ENCODE results near the gene PLEKHA8. TPM values are rescaled to one million over a fixed set of nuclear protein-coding genes. Genes with fewer than 3 reads are reported as not detected.

PLEKHA8 gene
- total RNA-seq, 2 donors from 2014 or later: 5.5 to 12.0 TPM

DNA sequence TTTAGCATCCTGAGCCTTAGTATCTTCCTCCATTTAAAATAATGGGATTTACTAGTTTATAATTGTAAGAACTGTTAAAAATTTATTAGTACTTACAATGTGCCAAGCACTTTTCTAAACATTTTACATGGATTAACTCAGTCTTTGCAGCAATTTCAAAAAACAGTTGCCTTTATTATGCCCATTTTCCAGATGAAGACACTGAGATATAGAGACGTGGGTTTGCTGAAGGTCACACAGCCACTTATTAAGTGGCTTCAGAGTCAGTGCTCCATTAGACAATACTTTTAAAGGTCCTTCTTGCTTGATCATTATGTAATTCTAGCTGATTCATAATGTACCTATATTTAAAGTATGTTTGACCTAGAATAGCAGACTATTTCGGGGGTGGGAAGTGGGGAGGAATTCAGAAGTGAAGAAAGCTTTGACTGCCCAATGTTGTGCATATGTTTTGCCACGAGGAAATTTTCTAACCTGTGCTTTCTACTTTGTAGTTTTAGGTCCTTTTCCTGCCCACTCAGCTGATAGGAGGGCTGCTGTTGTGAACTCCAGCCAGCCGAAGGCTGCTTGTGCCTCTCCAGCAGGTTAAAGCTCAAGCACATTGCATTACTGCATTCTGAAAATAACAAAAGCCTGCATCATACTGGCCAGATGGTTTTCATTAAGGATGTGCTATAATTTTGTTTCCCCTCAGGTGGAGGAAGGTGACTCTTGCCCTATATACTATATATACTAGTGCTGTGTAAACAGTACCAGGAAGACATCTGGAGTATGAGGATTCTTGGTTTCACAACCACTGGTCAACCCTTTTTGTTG lies 4.3 kb downstream of the PLEKHA8 start:
- DNase-seq (ENCODE audit: low spot score): no peak
- Histone ChIP-seq H3K9me3 (no peaks in the 10 kb centered on the region), H3K4me1 (replicated peaks) (no peaks in the 10 kb centered on the region), H3K4me3 (no peak overlapping the region), H3K27ac (no peak overlapping the region), H3K27me3 (replicated peaks; ENCODE audit: insufficient read depth) (no peaks in the 10 kb centered on the region), H3K36me3 (no peaks in the 10 kb centered on the region)
- 62% methylated on average over 4 of the region's 4 CpGs for WGBS
- TF ChIP-seq, protein P1, sequence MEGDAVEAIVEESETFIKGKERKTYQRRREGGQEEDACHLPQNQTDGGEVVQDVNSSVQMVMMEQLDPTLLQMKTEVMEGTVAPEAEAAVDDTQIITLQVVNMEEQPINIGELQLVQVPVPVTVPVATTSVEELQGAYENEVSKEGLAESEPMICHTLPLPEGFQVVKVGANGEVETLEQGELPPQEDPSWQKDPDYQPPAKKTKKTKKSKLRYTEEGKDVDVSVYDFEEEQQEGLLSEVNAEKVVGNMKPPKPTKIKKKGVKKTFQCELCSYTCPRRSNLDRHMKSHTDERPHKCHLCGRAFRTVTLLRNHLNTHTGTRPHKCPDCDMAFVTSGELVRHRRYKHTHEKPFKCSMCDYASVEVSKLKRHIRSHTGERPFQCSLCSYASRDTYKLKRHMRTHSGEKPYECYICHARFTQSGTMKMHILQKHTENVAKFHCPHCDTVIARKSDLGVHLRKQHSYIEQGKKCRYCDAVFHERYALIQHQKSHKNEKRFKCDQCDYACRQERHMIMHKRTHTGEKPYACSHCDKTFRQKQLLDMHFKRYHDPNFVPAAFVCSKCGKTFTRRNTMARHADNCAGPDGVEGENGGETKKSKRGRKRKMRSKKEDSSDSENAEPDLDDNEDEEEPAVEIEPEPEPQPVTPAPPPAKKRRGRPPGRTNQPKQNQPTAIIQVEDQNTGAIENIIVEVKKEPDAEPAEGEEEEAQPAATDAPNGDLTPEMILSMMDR (IDR thresholded peaks at IDR 0.05): no peak
- no peak for TF ChIP-seq POLR2A (IDR thresholded peaks at IDR 0.05)
- TF ChIP-seq POLR2AphosphoS5 (IDR thresholded peaks at IDR 0.05): no peak
- intact Hi-C loops (cut with DNase I): no loop called here

DNA sequence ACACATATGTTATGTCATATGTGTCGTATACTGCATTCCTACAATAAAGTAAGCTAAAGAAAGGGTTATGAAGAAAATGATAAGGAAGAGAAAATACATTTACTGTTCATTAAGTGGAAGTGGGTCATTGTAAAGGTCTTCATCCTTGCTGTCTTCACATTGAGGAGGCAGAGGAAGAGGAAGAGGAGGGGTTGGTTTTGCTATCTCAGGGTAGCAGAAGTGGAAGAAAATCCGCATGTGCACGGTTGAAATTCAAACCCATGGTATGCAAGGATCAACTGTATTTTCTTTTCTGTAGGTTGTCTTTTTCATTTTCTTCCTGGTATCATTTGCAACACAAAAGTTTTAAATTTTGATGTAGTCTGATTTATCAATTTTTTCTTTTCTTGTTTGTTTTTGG lies 6.3 kb downstream of the PLEKHA8 start:
- no peak overlapping the region for H3K27ac ChIP-seq
- DNase-seq (ENCODE audit: low spot score): no peak
- H3K4me3 ChIP-seq: no peak overlapping the region
- intact Hi-C loops (cut with DNase I): no loop called here
- no peaks in the 10 kb centered on the region for H3K9me3 ChIP-seq
- 92% methylated on average over 3 of the region's 3 CpGs for WGBS
- H3K27me3 ChIP-seq (replicated peaks; ENCODE audit: insufficient read depth): no peaks in the 10 kb centered on the region
- H3K4me1 ChIP-seq (replicated peaks): no peaks in the 10 kb centered on the region
- TF ChIP-seq, protein P1 (IDR thresholded peaks at IDR 0.05): no peak
- TF ChIP-seq POLR2A (IDR thresholded peaks at IDR 0.05): no peak
- no peak for TF ChIP-seq POLR2AphosphoS5 (IDR thresholded peaks at IDR 0.05)
- no peaks in the 10 kb centered on the region for H3K36me3 ChIP-seq

DNA sequence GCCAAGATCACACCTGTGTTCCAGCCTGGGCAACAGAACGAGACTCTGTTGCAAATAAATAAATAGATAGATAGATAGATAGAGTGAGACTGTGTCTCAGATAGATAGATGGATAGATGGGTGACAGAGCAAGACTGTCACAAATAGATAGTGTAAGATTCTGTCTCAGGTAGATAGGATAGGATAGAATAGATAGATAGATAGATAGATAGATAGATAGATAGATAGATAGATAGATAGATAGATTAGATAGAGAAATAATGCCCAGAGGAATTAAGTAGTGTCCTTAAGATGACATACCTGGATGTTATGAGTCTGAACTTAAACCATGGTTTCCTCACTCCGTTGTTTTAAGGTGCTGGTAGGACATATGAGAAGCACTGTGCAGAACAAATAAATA lies 8.0 kb downstream of the PLEKHA8 start:
- Histone ChIP-seq H3K4me1 (replicated peaks) (no peaks in the 10 kb centered on the region), H3K9me3 (no peaks in the 10 kb centered on the region), H3K36me3 (no peaks in the 10 kb centered on the region), H3K27me3 (replicated peaks; ENCODE audit: insufficient read depth) (no peaks in the 10 kb centered on the region), H3K27ac (no peak overlapping the region), H3K4me3 (no peak overlapping the region)
- intact Hi-C loops (cut with DNase I): no loop called here
- TF ChIP-seq, protein P1 (IDR thresholded peaks at IDR 0.05): no peak
- TF ChIP-seq POLR2A (IDR thresholded peaks at IDR 0.05) (no peak), POLR2AphosphoS5 (IDR thresholded peaks at IDR 0.05) (no peak)
- 68% methylated on average over 2 of the region's 2 CpGs for WGBS
- no peak for DNase-seq (ENCODE audit: low spot score)

DNA sequence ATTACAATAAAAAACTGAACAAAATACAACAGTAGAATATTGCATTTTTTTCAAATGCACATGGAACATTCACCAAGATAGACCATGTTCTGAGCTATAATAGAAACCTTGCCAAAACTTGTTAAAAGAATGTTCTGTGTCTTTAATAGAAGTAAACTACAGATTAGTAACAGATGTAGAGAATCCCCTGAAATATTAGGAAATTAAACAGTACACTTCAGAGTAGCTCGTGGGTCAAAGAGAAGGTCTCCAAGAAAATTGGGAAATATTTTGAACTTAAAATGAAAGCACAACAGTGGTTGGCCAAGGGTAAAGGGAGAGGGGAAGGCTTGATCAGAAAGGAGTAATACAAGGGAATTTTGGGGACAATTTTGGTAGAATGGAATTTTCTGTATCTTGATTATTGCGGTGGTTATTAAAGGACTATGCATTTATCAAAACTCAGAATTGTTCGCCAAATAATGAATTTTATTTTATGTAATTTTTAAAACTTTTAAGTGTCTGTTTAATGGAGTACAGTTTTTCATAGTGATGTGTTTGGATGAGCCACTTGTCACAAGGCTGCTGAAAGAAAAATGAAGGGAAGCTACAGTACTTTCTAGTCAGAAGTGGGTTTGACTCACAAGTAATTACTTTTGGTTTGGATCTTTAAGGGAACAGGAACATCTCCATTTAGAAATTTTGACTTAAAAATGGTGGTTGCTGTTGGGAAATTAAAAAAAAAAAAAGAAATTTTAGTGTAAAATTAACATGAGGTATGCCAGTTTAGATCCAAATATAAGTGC lies 10.2 kb downstream of the PLEKHA8 start:
- no peak for DNase-seq (ENCODE audit: low spot score)
- TF ChIP-seq POLR2AphosphoS5 (IDR thresholded peaks at IDR 0.05) (no peak), POLR2A (IDR thresholded peaks at IDR 0.05) (no peak)
- TF ChIP-seq, protein P1 (IDR thresholded peaks at IDR 0.05): no peak
- intact Hi-C loops (cut with DNase I): no loop called here
- Histone ChIP-seq H3K36me3 (no peaks in the 10 kb centered on the region), H3K9me3 (no peaks in the 10 kb centered on the region), H3K4me3 (no peak overlapping the region), H3K4me1 (replicated peaks) (no peaks in the 10 kb centered on the region), H3K27me3 (replicated peaks; ENCODE audit: insufficient read depth) (no peaks in the 10 kb centered on the region), H3K27ac (no peak overlapping the region)
- WGBS: 81% methylated on average over 3 of the region's 3 CpGs
